Activated naive CD8-positive, alpha-beta T cell treated with anti-CD3 and anti-CD28 coated beads, Interleukin-2, amount 50 U/mL, for 16 hours (primary cell): Measurements from ENCODE around the gene UBE2D4.

Source experiments
- DNase-seq: peaks from one replicate; pipeline ENCODE4 v3.0.0-alpha.2; 2020; ENCODE audit warnings: low read depth, low spot score

The UBE2D4 gene

DNA sequence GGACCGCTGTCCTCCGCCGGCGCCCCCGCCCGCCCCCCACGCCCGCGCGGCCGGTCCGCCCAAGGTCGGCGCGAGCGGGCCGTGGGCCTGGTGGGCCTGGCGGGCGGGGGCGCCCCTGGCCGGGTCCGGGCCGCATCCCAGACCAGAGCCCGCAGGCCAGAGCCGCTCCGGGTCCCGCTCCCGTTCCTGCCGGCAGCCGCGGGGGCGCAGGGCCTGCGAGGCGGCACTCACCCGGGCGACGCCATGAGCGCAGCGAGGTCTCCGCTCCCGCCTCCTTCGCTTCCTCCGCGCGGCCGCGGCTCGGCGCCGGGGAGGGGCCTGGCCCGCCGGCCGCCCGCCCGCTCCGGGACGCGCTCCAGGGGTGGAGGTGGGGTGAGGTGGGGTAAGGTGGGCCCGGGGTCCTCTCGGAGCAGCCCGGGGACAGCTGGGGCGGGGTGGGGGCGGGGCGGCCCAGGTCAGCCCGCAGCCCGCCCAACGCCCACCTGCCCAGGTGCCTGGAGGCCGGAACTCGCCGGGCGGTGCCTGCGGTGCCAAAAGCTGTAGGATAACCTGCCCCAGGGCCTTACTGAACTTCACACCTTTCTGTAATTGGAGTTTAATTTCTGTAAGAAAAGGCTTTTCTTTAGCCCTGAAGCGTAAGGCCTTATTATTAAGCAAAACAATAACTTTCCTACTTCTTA lies 19.8 kb upstream of the UBE2D4 start, which contains the start of gene URGCP:
Gene URGCP, minus strand, starts transcription at position 266 of the 680 bp plus-strand sequence. Its CDS starts 21 bp downstream, at position 245.
- DNase-seq: no peak

DNA sequence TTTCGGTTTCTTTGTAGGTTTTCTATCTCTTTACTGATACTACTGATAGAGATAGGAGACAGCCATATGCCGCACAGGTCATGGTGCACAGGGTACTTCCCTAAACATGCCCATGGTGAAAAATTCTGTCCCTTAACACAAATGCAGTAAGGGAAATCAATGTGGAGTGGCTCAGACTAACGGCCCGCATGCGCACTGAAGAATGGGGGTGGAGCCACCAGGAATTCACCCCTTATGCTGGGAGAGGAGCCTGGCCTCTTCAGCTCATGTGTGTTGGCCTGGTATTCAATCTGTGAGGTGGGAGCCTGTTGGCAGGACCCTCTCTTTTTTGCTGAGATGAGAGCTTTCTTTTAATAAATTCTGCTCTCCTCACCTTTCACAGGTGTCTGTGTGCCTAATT lies 11.4 kb upstream of the UBE2D4 start:
- no peak for DNase-seq

DNA sequence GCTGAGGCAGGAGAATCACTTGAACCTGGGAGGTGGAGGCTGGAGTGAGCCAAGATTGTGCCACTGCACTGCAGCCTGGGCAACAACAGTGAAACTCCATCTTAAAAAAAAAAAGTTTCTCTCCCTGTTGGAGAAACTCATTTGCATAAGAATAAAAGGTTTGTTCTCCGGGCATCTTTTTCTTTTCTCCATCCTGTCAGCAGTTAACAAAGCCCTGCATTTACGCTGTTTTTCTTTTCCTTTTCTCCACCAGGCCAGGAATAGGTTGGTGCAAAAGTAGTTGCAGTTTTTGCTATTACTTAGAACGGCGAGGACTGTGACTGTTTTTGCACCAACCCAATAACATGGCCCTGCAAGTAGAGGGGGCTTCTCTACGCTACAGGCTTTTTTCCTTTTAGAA lies 10.3 kb upstream of the UBE2D4 start:
- DNase-seq: no peak

DNA sequence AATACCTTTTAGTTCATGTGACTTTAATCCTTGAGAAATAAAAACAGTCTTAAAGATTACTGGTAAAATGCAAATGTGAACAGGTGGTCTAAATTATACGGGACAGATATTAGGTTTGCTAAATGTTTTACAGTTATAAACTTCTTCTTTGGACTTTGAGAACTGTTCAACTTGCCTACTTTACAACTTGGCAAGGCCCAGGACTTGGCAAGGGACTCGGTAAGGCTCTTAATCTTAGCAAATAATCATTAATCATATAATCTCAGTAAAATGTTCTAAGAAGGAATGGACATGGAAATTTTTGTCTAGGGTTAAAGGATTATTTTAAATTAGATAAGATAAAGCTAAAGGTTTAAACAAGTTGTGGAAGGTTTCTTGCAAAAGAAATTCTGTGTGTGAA lies 4.8 kb upstream of the UBE2D4 start:
- DNase-seq: no peak

DNA sequence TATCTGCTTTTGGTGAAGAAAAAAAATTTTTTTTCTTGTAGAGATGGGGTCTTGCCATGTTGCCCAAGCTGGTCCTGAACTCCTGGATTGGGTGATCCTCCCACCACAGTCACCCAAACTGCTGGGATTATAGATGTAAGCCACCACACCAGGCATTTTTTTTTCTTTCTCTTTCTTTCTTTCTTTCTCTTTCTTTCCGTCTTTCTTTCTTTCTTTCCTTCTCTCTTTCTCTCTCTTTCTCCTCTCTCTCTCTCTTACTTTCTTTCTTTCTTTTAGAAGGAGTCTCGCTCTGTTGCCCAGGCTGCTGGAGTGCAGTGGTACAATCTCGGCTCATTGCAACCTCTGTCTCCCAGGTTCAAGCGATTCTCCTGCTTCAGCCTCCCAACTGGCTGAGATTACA lies 3.5 kb upstream of the UBE2D4 start:
- no peak for DNase-seq

DNA sequence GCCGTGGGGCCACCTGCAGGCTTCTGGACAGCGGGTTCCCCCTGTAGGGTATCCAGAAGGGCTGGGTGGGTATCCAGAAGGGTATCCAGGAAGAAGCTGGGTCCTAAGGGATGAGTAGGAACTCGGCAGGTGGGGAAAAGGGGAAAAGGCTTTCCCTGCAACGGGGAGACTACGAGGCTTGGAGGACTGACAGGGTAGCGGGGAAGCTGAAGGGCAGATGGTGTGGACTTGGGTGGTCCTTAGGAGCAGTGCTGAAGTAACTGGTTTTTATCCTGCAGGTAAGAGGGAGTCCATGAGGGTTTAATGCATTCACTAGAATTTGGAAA lies 525 bp downstream of the UBE2D4 start:
- no peak for DNase-seq

DNA sequence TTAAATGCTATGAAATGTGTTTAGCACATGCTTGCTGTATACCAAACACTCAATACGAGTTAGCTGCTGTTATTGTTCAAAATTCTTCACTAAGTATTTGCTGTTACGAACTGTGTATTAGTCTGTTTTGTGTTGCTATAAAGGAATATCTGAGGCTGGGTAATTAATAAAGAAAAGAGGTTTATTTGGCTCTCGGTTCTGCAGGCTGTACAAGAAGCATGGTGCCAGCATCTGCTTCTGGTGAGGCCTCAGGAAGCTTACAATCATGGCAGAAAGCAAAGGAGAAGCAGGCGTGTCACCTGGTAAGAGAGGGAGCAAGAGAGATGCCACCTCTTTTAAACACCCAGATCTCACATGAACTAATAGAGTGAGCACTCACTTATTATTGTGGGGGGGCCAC lies 1.6 kb downstream of the UBE2D4 start:
- DNase-seq: no peak

DNA sequence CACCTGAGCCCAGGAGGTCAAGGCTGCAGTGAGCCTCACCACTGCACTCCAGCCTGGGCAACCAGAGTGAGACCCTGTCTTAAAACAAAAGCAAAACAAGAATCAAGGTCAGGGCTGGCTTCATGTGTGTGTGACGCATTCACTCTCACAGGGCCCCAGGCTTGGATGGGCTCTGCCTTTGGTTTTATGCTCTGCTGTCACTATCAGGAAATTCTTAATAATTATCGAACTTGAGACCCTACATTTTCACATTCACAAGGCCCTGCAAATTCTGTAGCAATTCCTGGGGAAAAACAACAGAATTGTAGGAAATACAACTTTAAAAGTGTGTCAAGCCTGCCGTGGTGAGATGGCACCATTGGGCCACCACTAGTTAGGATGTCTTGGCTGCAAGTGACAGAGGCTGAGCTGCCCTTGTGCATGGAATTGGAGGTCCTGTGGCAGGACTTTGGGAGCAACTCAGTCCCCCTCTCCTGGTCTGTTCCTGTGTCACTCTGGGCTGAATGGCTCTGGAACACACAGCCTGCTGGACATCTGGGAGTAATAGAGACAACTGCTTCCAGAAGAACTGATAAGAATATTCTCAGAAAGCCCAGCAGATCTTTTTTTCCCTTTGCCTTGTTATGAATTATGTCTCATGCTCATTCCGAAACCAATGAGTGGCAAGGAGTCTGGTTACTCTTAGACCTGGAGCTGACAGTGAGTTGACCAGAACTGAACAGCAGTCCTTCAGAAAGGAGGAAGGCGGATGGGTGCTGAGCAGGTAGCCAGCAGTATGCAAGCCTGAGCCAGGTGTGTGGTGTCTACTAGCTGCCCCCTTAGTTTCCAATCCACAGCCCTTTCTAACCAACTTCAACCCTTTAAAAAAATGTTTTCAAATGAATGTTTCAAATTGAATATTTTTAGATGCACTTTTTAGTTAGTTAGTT lies 3.6 kb downstream of the UBE2D4 start:
- DNase-seq: no peak

DNA sequence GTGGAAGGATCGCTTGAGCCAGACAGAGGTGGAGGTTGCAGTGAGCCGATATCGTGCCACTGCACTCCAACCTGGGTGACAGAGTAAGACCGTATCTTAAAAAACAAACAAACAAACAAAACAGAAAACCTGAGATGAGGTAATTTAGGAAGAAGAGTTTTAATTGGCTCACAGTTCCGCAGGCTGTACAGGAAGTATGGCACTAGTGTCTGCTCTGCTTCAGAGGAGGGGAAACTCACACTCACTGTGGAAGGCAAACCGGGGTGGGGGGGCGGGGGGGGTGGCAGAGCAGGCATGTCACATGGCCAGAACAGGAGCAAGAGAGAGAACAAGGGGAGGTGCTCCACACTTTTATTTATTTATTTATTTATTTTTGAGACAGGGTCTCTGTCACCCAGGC lies 5.1 kb downstream of the UBE2D4 start:
- DNase-seq: no peak

DNA sequence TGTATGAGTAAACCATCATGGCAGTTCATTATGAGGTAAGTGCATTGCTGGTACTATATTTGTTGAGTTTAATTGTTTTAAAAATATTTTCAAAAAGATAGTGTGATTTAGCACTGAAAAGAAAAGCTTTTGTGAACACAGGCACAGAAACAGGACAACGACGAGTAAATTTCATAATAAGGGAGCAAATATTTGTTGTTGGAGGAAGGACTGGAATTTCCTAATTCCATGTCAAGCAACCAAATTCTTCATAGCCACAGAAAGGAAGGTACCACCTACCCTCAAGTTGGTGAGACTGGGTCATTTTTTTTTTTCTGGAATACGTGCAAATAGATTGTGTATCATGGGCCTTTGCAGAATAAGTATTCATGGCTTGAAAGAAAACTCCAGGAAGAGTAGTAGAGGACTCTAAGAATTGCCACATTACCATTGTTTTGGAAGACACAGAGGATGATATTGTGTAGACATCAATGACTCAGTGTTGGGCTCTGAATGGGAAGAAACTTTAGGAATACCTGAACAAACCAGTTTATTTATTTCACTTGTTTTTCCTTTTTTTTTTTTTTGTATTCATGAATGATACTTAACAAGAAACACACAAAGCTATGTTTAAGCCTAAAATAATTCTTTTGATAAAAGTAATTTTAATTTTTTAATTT lies 7.8 kb downstream of the UBE2D4 start:
- no peak for DNase-seq

DNA sequence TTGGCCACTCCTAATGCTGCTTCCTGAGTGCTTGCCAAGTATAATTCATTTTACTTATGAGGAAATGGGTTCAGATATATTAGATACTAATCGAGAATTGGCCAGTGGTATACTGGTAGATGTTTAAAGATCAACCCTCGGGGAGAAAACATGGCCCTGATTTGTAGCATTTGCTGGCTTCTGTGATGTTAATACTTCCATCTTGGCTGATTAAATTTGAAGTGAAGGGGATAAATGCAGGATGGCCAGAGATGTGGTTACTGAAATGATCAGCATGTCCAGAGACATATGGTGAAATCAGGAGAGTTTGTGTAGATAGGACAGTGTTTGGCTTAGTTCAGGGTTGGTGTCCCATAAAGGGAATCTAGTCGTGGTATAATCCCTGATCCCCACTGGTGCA lies 11.2 kb downstream of the UBE2D4 start:
- no peak for DNase-seq

DNA sequence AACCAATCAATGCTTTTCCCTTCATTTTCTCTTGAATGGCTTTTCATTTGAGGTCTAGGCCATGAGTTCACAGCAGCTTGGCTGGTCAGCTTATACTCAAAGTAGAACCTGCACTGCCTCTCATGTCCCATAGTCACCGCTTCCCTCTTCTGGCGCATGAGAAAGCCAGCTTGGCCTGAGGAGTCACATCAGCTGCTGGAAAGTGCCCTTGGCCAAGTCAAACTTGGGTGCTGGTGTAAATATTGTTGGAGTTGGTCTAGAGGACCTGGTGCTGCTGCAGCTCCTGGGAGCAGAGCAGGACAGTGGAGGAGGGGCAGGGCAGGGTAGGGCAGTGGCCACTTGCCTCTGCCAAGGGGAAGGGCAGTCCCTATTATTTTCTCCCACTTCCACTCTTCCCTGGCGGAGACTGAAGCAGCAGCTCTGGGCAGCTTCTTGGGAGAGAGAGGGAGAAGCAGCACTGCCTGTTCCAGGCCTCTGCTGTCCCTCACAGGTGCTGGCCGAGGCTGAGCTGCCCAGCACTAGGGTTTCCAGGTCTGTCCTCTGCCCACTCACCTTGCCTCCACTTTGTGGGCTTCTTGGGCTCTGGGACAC lies 12.8 kb downstream of the UBE2D4 start:
- DNase-seq: no peak

DNA sequence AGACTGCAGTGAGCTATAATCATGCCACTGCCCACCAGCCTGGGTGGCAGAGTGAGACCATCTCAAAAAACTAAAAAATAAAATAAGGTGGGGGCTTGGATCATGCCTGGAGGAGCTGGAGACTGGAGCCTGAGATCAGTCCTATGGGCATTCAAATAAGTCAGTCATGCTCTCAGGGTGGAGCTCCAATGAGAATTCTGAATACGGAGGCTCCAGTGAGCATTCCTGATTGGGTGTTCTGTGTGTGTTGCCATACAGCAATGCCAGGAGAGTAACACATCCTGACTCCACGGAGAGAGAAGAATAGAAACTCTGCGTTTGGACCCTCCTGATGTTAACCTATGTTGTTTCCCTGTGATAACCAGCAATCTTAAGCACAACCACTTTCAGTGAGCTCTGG lies 16.0 kb downstream of the UBE2D4 start:
- DNase-seq: no peak

DNA sequence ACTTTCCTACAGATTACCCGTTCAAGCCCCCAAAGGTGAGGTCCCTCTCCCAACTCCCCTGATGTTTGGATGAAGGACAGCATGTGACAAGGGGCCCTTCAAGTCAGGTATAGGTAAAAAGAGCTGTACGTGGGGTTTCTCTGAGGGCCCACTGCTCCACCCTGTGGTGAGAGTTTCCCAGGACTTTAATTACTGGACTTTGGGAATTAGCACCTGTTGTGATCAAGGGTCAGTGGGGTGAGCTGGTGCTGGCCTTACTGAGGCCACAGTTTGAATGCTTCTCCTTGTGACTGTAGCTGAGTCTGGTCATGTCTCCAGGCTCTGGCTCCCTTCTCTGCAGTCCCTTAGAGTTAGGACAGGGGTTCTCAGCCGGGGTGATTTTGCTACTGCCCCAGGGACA lies 16.8 kb downstream of the UBE2D4 start:
- no peak for DNase-seq

DNA sequence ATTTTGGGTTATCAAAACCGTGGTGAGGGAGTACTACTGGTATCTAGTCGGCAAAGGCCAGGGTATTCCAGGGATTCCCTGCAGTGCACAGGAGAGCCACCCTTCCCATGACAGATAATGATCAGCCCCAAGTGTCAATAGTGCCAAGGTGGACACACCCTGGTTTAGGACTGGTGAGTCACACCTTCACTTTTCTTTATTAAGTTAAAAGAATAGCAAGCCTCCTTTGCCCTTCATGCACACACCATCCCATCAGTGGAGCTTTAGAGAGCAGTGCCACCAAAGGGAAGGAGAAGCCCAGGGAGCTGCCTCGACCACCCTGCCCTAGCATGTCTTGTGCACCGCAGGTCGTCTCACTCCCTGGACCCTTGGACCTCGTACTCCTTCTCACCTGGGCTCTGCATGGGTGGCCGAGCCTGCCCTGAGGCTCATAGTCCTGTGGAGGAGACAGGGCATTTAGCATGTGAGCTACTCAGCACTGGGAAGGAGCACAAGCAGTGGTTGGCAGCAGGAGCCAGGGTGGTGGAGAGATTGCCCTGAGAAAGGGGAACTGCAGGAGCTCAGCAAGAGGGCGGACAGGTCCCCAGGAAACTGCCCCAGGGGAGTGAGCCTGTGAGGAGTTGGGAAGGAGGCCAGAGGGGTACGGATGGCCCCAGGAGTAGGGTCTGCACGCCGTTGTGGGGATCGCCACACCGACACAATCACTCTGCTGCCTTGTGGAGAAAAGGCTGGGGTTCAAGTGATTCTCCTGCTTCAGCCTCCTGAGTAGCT lies 17.4 kb downstream of the UBE2D4 start:
- no peak for DNase-seq

DNA sequence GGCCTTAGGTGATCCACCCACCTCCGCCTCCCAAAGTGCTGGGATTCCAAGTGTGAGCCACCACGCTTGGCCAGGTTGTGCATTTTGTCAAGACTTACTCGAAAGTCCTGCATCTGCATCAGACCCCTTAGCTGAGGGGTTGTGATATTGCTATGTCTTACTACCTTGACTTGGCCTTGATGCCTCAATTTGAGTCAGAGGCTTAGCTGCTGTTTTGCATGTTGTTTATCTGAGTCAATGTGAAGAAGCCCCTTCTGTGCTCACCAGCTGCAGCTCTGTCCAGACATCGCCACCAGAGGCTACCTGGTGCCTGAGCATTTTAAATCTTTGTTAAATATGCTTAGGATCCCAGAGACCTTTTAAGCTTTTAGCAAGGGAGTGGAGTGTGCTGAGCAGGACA lies 18.1 kb downstream of the UBE2D4 start:
- DNase-seq: no peak

DNA sequence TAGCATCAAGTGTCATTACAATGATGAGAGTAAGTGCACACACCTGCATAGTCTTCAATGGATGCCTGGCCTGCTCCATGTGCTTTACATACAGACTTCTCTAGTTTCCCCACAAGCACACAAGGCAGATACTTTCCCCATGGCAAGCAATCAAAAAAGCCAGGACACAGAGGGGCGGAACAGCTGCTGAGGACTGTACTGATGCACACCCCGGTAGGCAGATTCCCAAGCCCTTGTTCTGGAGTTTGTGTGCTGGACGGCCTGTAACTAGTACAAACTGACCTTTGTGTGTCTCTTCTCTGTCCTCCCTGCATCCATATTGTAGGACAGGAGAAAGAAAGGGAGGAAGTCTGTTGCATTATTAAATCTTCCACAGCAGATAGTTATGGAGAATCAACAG lies 25.8 kb downstream of the UBE2D4 start:
- no peak for DNase-seq

DNA sequence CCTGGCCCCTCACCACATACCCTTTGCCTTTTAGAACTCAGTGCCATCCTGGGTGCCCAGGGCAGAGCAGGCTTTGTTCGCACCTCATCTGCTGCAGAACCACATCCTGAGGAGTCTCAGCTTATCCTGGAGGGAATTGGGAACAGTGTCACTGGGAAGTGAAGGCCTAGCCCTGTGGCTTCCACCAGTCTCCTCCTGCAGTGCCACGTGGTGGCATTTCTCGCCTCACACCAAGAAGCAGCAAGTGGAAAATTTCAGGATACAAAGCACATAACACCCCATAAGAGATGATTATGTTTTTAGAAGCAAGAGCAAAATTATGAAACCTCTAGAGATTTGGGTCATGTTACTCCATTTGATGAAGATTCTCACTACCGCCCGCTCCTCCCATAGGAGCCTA lies 26.8 kb downstream of the UBE2D4 start:
- DNase-seq: no peak

DNA sequence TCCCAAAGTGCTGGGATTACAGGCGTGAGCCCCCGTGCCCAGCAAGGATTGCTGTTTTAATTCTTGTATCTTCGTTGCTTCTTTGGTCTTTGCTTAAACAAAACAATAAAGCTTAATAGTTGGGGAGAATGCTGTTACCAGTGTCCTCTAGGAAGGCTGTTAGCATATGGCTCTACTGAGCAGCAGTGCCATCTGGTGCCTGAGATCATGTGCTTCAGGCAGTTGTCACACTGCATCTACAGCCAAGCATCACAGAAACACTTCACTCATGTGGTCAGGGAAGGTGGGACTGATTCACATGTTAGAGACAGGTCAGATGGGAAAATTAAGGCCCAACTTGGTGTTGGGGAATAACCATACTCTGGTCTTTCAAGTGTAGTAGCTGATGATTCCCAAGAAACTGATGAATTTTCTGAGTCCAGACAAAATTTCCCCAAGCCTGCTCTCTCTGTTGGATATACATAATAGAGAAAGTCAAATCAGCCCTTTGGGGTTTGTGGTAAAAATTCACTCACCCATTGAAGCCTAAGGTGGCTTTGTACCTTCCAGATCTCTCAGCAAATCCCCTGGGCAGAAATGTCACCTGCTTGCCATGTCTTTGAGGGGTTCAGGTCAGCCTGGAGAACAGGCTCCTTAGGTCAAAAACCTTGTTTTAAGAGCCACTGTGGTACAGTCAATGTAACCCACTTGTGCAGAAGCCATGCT lies 28.4 kb downstream of the UBE2D4 start:
- no peak for DNase-seq

DNA sequence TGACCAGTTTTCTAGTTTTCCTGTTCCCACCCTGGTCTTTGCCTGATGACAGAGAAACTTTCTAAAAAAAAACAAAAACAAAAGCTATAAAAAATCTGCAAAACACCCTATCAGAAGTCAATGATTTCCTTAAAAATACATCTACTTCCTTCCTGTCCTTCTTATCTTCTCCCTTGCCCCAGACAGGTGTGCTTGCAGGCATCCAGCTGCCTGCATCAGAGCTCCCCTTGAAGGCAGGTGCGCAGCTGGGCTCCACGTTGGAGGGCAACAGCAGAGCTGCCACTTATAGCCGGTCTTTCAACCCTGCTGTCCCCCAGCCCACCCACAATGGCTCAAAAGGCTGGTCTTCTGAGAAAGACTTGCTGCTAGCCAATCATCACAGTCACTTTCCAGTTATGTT lies 29.8 kb downstream of the UBE2D4 start:
- DNase-seq: no peak

DNA sequence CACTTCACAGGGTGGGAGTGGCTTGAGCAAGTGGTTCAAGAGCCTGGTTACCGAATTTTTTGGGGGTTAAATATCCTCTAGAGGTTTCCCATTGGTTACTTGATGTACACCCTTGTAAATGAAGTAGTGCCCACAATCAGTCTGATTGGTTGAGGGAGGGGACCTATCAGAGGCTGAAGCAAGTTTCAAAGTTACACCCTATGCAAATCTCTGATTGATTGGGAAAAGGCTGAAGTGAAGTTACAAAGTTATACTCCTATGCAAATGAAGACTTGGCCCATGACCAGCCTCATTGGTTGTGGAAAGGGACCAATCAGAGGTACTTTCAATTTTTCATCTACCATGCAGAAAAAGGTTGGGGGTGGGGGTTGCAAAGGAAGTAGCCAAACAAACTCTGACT lies 34.7 kb downstream of the UBE2D4 start:
- DNase-seq: no peak
